ENCODE results near the gene SMIM43. TPM values are rescaled to one million over a fixed set of nuclear protein-coding genes. Genes with fewer than 3 reads are reported as not detected.

The SMIM43 gene
- total RNA-seq, 1 experiment from 2014 or later: not detected

DNA sequence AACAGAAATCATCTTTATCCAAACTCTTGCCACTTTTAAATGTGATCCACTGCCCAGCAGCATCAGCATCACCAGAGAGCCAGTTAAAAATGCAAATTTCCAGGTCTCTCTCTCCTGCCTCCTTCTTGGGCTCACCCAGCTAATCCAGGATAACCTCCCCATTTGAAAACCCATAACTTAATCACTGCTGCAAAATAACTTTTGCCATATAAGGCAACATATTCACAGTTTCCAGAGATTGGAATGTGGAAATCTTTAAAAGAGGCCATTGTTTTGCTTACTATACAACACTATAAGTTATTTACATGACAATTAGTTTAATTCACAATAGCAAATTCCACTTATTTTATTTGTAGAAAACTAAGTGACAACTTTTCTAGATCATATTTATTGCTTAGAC is 31.3 kb upstream of the SMIM43 start:
- peaks cover 2% of the 10 kb centered on the region for H3K79me2 ChIP-seq (ENCODE audit: insufficient read depth, low read length)
- BruUV-seq (replicated peaks): no TSS peak
- DNase-seq (ENCODE audit: low read depth, low spot score) (no peak), ATAC-seq (no peak)
- CTCF ChIA-PET: no interaction called here
- TF ChIP-seq POLR2AphosphoS5 (IDR thresholded peaks at IDR 0.05; ENCODE audit: low read depth, low read length): no peak
- TF ChIP-seq CBX3 (IDR thresholded peaks at IDR 0.05; ENCODE audit: low read depth): no peak
- no peaks in the 10 kb centered on the region for H3K36me3 ChIP-seq (ENCODE audit: control insufficient read depth in 1 of 2, insufficient read depth in 2 of 2, low read length in 2 of 2)
- peaks cover 0 to 6% of the 10 kb centered on the region in 2 experiments; a peak in 2 of 4 replicates for H3K4me1 ChIP-seq (ENCODE audit: control insufficient read depth in 1 of 2, insufficient read depth in 2 of 2, low read length in 2 of 2)
- H4K20me1 ChIP-seq (ENCODE audit: insufficient read depth): no peaks in the 10 kb centered on the region
- no peaks in the 10 kb centered on the region for H3K9me3 ChIP-seq (ENCODE audit: control insufficient read depth in 1 of 2, insufficient read depth in 1 of 2, low read depth in 1 of 2, low read length in 2 of 2)
- H3K27ac ChIP-seq (ENCODE audit: low read depth, low read length): no peak overlapping the region
- intact Hi-C loops (cut with micrococcal nuclease): no loop called here
- H3K4me2 ChIP-seq (ENCODE audit: low read length): no peak overlapping the region
- RAD21 ChIA-PET (ENCODE audit: low non-redundant PET in 1 of 2, low total read pairs in 2 of 2, uncharacterized antibody in 2 of 2, unreplicated experiment in 2 of 2): no interaction called here
- no peak overlapping the region for H3K9ac ChIP-seq (ENCODE audit: low read length)
- no peaks in the 10 kb centered on the region for H3K27me3 ChIP-seq (ENCODE audit: insufficient read depth, low read length)
- POLR2A ChIA-PET: no interaction called here
- H3K9me2 ChIP-seq (ENCODE audit: insufficient read depth): no peaks in the 10 kb centered on the region
- H2AFZ ChIP-seq (ENCODE audit: low read depth, low read length, poor library complexity, severe bottlenecking): no peak overlapping the region
- H3K4me3 ChIP-seq (replicated peaks in 1 of 2; ENCODE audit: low read depth in 1 of 2, low read length in 2 of 2): no peak overlapping the region

DNA sequence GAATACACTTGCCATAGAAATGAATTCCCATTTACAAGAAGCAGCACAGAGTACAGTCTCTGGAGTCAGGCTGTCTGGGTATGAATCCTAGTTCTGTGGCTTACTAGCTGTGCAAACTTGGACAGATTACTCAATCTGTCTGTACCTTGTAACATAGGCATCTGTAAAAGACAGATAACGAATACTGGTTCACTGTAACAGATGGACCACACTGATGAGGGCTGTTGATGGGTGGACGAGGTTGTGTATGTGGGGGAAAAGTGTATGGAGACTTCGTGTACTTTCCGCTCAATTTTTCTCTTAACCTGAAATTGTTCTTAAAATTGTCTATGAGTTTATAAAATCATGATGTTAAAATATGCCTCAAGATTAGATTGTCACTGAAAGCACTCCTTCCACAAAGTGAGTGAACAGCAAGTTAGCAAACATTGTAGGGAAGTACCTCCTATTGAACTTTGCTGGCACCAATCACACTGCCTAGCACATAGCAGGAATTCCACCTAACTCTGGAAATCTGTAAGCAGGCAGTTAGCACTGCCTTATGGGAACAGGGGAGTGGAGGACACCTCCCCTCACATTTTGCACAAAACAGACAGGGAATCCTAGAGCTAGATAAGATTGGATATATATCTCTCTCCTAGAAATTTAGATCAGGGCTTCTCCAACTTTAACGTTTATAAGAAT is 29.7 kb upstream of the SMIM43 start:
- ChIA-PET POLR2A (no interaction called here), RAD21 (ENCODE audit: low non-redundant PET in 1 of 2, low total read pairs in 2 of 2, uncharacterized antibody in 2 of 2, unreplicated experiment in 2 of 2) (no interaction called here), CTCF (no interaction called here)
- no peaks in the 10 kb centered on the region for H3K36me3 ChIP-seq (ENCODE audit: control insufficient read depth in 1 of 2, insufficient read depth in 2 of 2, low read length in 2 of 2)
- H2AFZ ChIP-seq (ENCODE audit: low read depth, low read length, poor library complexity, severe bottlenecking): no peak overlapping the region
- H3K27ac ChIP-seq (ENCODE audit: low read depth, low read length): no peak overlapping the region
- no TSS peak for BruUV-seq (replicated peaks)
- intact Hi-C loops (cut with micrococcal nuclease): no loop called here
- no peaks in the 10 kb centered on the region for H3K9me2 ChIP-seq (ENCODE audit: insufficient read depth)
- no peaks in the 10 kb centered on the region for H3K4me1 ChIP-seq (ENCODE audit: control insufficient read depth in 1 of 2, insufficient read depth in 2 of 2, low read length in 2 of 2)
- TF ChIP-seq EGR1 (IDR thresholded peaks at IDR 0.05; ENCODE audit: low read depth): no peak
- TF ChIP-seq ZBTB33 (IDR thresholded peaks at IDR 0.05; ENCODE audit: extremely low read depth, insufficient replicate concordance, low read length): no peak
- no peak for TF ChIP-seq POLR2AphosphoS5 (IDR thresholded peaks at IDR 0.05; ENCODE audit: low read depth, low read length)
- TF ChIP-seq TCF7L2 (IDR thresholded peaks at IDR 0.05; ENCODE audit: borderline replicate concordance, extremely low read depth, insufficient read depth, insufficient read length): no peak
- no peak for TF ChIP-seq SIN3A (IDR thresholded peaks at IDR 0.05; ENCODE audit: low read depth)
- TF ChIP-seq ZNF274 (IDR thresholded peaks at IDR 0.05; ENCODE audit: low read depth, low read length): no peak
- TF ChIP-seq, protein P1, sequence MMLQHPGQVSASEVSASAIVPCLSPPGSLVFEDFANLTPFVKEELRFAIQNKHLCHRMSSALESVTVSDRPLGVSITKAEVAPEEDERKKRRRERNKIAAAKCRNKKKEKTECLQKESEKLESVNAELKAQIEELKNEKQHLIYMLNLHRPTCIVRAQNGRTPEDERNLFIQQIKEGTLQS (IDR thresholded peaks at IDR 0.05): no peak
- TF ChIP-seq RAD21 (IDR thresholded peaks at IDR 0.05; ENCODE audit: low read depth): no peak
- TF ChIP-seq ZFX (IDR thresholded peaks at IDR 0.05): no peak
- no peak for TF ChIP-seq POLR2A (IDR thresholded peaks at IDR 0.05; ENCODE audit: borderline replicate concordance, extremely low read depth, insufficient read depth, insufficient read length)
- no peak for TF ChIP-seq REST (IDR thresholded peaks at IDR 0.05; ENCODE audit: low read depth)
- no peak for TF ChIP-seq EZH2 (IDR thresholded peaks at IDR 0.05)
- no peak for TF ChIP-seq SRF (IDR thresholded peaks at IDR 0.05; ENCODE audit: low read depth)
- TF ChIP-seq ELF1 (IDR thresholded peaks at IDR 0.05; ENCODE audit: borderline replicate concordance, low read depth): no peak
- TF ChIP-seq CBX3 (IDR thresholded peaks at IDR 0.05; ENCODE audit: low read depth): no peak
- TF ChIP-seq CEBPB (IDR thresholded peaks at IDR 0.05; ENCODE audit: low read depth): no peak
- ATAC-seq (no peak), DNase-seq (ENCODE audit: low read depth, low spot score) (no peak)
- H3K27me3 ChIP-seq (ENCODE audit: insufficient read depth, low read length): no peaks in the 10 kb centered on the region
- H3K9ac ChIP-seq (ENCODE audit: low read length): no peak overlapping the region
- no peak overlapping the region for H3K4me2 ChIP-seq (ENCODE audit: low read length)
- H3K9me3 ChIP-seq (ENCODE audit: control insufficient read depth in 1 of 2, insufficient read depth in 1 of 2, low read depth in 1 of 2, low read length in 2 of 2): no peaks in the 10 kb centered on the region
- H4K20me1 ChIP-seq (ENCODE audit: insufficient read depth): no peaks in the 10 kb centered on the region
- no peak overlapping the region for H3K4me3 ChIP-seq (replicated peaks in 1 of 2; ENCODE audit: low read depth in 1 of 2, low read length in 2 of 2)
- no peaks in the 10 kb centered on the region for H3K79me2 ChIP-seq (ENCODE audit: insufficient read depth, low read length)
